ENCODE results near the gene MYO16. TPM values are rescaled to one million over a fixed set of nuclear protein-coding genes. Genes with fewer than 3 reads are reported as not detected.
"Not testable (repeated sequence)": the region's sequence is repeated elsewhere in the genome, so short reads cannot be mapped to it uniquely, and the experiment has no call there.

The MYO16 gene
- total and polyA plus RNA-seq, 9 donors = 12.1 to 29.7 (median 16.4) TPM

- Histone ChIP-seq H3K9me3 (replicated peaks; ENCODE audit: control insufficient read depth, low read depth, low read length) (no peaks in the 10 kb centered on the region), H3K27me3 (ENCODE audit: control insufficient read depth, insufficient read depth, low read length) (no peaks in the 10 kb centered on the region), H3K36me3 (ENCODE audit: control insufficient read depth, insufficient read depth, low read length) (no peaks in the 10 kb centered on the region), H3K4me3 (ENCODE audit: low read length) (no peak overlapping the region), H3K4me1 (ENCODE audit: control insufficient read depth, insufficient read depth, low read length) (no peaks in the 10 kb centered on the region), H3K27ac (ENCODE audit: low read length) (no peak overlapping the region)
- 91% methylated on average over 2 of the region's 2 CpGs for WGBS (ENCODE audit: insufficient coverage)
- DNase-seq = no peak
Observed at GRCh38 chr13:109214393-109214792, 585.0 kb downstream of the MYO16 start.

- Histone ChIP-seq H3K4me1 (ENCODE audit: control insufficient read depth, insufficient read depth, low read length) (no peaks in the 10 kb centered on the region), H3K36me3 (ENCODE audit: control insufficient read depth, insufficient read depth, low read length) (no peaks in the 10 kb centered on the region), H3K9me3 (replicated peaks; ENCODE audit: control insufficient read depth, low read depth, low read length) (no peaks in the 10 kb centered on the region), H3K27me3 (ENCODE audit: control insufficient read depth, insufficient read depth, low read length) (no peaks in the 10 kb centered on the region), H3K27ac (ENCODE audit: low read length) (no peak overlapping the region), H3K4me3 (ENCODE audit: low read length) (no peak overlapping the region)
- no CpG with 5 or more reads among the region's 2 CpGs for WGBS (ENCODE audit: insufficient coverage)
- DNase-seq = no peak
Observed at GRCh38 chr13:109215377-109215776, 586.0 kb downstream of the MYO16 start.

- not testable (repeated sequence) for H3K27me3 ChIP-seq (ENCODE audit: control insufficient read depth, insufficient read depth, low read length); H3K9me3 ChIP-seq (replicated peaks; ENCODE audit: control insufficient read depth, low read depth, low read length); H3K4me3 ChIP-seq (ENCODE audit: low read length); H3K4me1 ChIP-seq (ENCODE audit: control insufficient read depth, insufficient read depth, low read length); H3K36me3 ChIP-seq (ENCODE audit: control insufficient read depth, insufficient read depth, low read length); DNase-seq; H3K27ac ChIP-seq (ENCODE audit: low read length)
- no CpG with 5 or more reads among the region's 2 CpGs for WGBS (ENCODE audit: insufficient coverage)
Observed at GRCh38 chr13:109217510-109217909, 588.1 kb downstream of the MYO16 start.

- H3K36me3 ChIP-seq (ENCODE audit: control insufficient read depth, insufficient read depth, low read length) = no peaks in the 10 kb centered on the region
- H3K27me3 ChIP-seq (ENCODE audit: control insufficient read depth, insufficient read depth, low read length) = no peaks in the 10 kb centered on the region
- H3K4me3 ChIP-seq (ENCODE audit: low read length) = no peak overlapping the region
- no peak for DNase-seq
- H3K9me3 ChIP-seq (replicated peaks; ENCODE audit: control insufficient read depth, low read depth, low read length) = peaks cover 12% of the 10 kb centered on the region
- H3K27ac ChIP-seq (ENCODE audit: low read length) = no peak overlapping the region
- no peaks in the 10 kb centered on the region for H3K4me1 ChIP-seq (ENCODE audit: control insufficient read depth, insufficient read depth, low read length)
- WGBS (ENCODE audit: insufficient coverage) = 86% methylated on average over 2 of the region's 3 CpGs
Observed at GRCh38 chr13:109220631-109221030, 591.2 kb downstream of the MYO16 start.

- no peak for DNase-seq
- 100% methylated on average over 1 of the region's 4 CpGs for WGBS (ENCODE audit: insufficient coverage)
- Histone ChIP-seq H3K36me3 (ENCODE audit: control insufficient read depth, insufficient read depth, low read length) (no peaks in the 10 kb centered on the region), H3K4me1 (ENCODE audit: control insufficient read depth, insufficient read depth, low read length) (no peaks in the 10 kb centered on the region), H3K27me3 (ENCODE audit: control insufficient read depth, insufficient read depth, low read length) (no peaks in the 10 kb centered on the region), H3K4me3 (ENCODE audit: low read length) (no peak overlapping the region), H3K9me3 (replicated peaks; ENCODE audit: control insufficient read depth, low read depth, low read length) (peaks cover 12% of the 10 kb centered on the region), H3K27ac (ENCODE audit: low read length) (no peak overlapping the region)
Observed at GRCh38 chr13:109224033-109224432, 594.6 kb downstream of the MYO16 start.

GRCh38 chr13:109226631-109227030 is 597.2 kb downstream of the MYO16 start:
- Histone ChIP-seq H3K4me1 (ENCODE audit: control insufficient read depth, insufficient read depth, low read length) (no peaks in the 10 kb centered on the region), H3K36me3 (ENCODE audit: control insufficient read depth, insufficient read depth, low read length) (no peaks in the 10 kb centered on the region), H3K27ac (ENCODE audit: low read length) (no peak overlapping the region), H3K4me3 (ENCODE audit: low read length) (no peak overlapping the region), H3K27me3 (ENCODE audit: control insufficient read depth, insufficient read depth, low read length) (no peaks in the 10 kb centered on the region), H3K9me3 (replicated peaks; ENCODE audit: control insufficient read depth, low read depth, low read length) (peaks cover 12% of the 10 kb centered on the region)
- no peak for DNase-seq
- 86% methylated on average over 1 of the region's 1 CpG for WGBS (ENCODE audit: insufficient coverage)

GRCh38 chr13:109227344-109227940 is 598.0 kb downstream of the MYO16 start:
- no CpG with 5 or more reads among the region's 5 CpGs for WGBS (ENCODE audit: insufficient coverage)
- no peak for DNase-seq
- H3K27ac ChIP-seq (ENCODE audit: low read length) = no peak overlapping the region
- H3K27me3 ChIP-seq (ENCODE audit: control insufficient read depth, insufficient read depth, low read length) = no peaks in the 10 kb centered on the region
- no peaks in the 10 kb centered on the region for H3K4me1 ChIP-seq (ENCODE audit: control insufficient read depth, insufficient read depth, low read length)
- H3K4me3 ChIP-seq (ENCODE audit: low read length) = no peak overlapping the region
- H3K36me3 ChIP-seq (ENCODE audit: control insufficient read depth, insufficient read depth, low read length) = no peaks in the 10 kb centered on the region
- peaks cover 12% of the 10 kb centered on the region for H3K9me3 ChIP-seq (replicated peaks; ENCODE audit: control insufficient read depth, low read depth, low read length)

GRCh38 chr13:109228211-109228610 is 598.8 kb downstream of the MYO16 start:
- no peak overlapping the region for H3K4me3 ChIP-seq (ENCODE audit: low read length)
- WGBS (ENCODE audit: insufficient coverage) = 95% methylated on average over 2 of the region's 3 CpGs

GRCh38 chr13:109231888-109232287 is 602.5 kb downstream of the MYO16 start:
- no peak overlapping the region for H3K4me3 ChIP-seq (ENCODE audit: low read length)
- no peaks in the 10 kb centered on the region for H3K9me3 ChIP-seq (replicated peaks; ENCODE audit: control insufficient read depth, low read depth, low read length)
- H3K27ac ChIP-seq (ENCODE audit: low read length) = no peak overlapping the region
- no peaks in the 10 kb centered on the region for H3K27me3 ChIP-seq (ENCODE audit: control insufficient read depth, insufficient read depth, low read length)
- H3K36me3 ChIP-seq (ENCODE audit: control insufficient read depth, insufficient read depth, low read length) = no peaks in the 10 kb centered on the region
- WGBS (ENCODE audit: insufficient coverage) = no CpG with 5 or more reads among the region's 1 CpG
- no peaks in the 10 kb centered on the region for H3K4me1 ChIP-seq (ENCODE audit: control insufficient read depth, insufficient read depth, low read length)
- no peak for DNase-seq

More at GRCh38 chr13:109228211-109228610, 598.8 kb downstream of the MYO16 start:
- H3K36me3 ChIP-seq (ENCODE audit: control insufficient read depth, insufficient read depth, low read length) = no peaks in the 10 kb centered on the region
- H3K27me3 ChIP-seq (ENCODE audit: control insufficient read depth, insufficient read depth, low read length) = no peaks in the 10 kb centered on the region
- H3K9me3 ChIP-seq (replicated peaks; ENCODE audit: control insufficient read depth, low read depth, low read length) = peaks cover 6% of the 10 kb centered on the region
- H3K4me1 ChIP-seq (ENCODE audit: control insufficient read depth, insufficient read depth, low read length) = no peaks in the 10 kb centered on the region
- H3K27ac ChIP-seq (ENCODE audit: low read length) = no peak overlapping the region
- no peak for DNase-seq

- no peak overlapping the region for H3K27ac ChIP-seq (ENCODE audit: low read length)
- no peaks in the 10 kb centered on the region for H3K36me3 ChIP-seq (ENCODE audit: control insufficient read depth, insufficient read depth, low read length)
- H3K4me1 ChIP-seq (ENCODE audit: control insufficient read depth, insufficient read depth, low read length) = no peaks in the 10 kb centered on the region
- 83% methylated on average over 1 of the region's 5 CpGs for WGBS (ENCODE audit: insufficient coverage)
- DNase-seq = no peak
- H3K4me3 ChIP-seq (ENCODE audit: low read length) = no peak overlapping the region
- no peaks in the 10 kb centered on the region for H3K9me3 ChIP-seq (replicated peaks; ENCODE audit: control insufficient read depth, low read depth, low read length)
- no peaks in the 10 kb centered on the region for H3K27me3 ChIP-seq (ENCODE audit: control insufficient read depth, insufficient read depth, low read length)
Observed at GRCh38 chr13:109233293-109233692, 603.9 kb downstream of the MYO16 start.

GRCh38 chr13:109235901-109236300 is 606.5 kb downstream of the MYO16 start:
- Histone ChIP-seq H3K9me3 (replicated peaks; ENCODE audit: control insufficient read depth, low read depth, low read length) (no peaks in the 10 kb centered on the region), H3K27ac (ENCODE audit: low read length) (no peak overlapping the region), H3K36me3 (ENCODE audit: control insufficient read depth, insufficient read depth, low read length) (no peaks in the 10 kb centered on the region), H3K27me3 (ENCODE audit: control insufficient read depth, insufficient read depth, low read length) (no peaks in the 10 kb centered on the region), H3K4me1 (ENCODE audit: control insufficient read depth, insufficient read depth, low read length) (no peaks in the 10 kb centered on the region), H3K4me3 (ENCODE audit: low read length) (no peak overlapping the region)
- DNase-seq = no peak
- 93% methylated on average over 3 of the region's 6 CpGs for WGBS (ENCODE audit: insufficient coverage)

Data from muscle of leg (tissue), 11 donors.